Activated CD4-positive, alpha-beta T cell treated with anti-CD3 and anti-CD28 coated beads, Interleukin-2, amount 10 ng/mL, durations not matched to agents 24 days and 14 days (primary cell): Measurements from ENCODE around the gene PLLP. TPM values are rescaled to one million over a fixed set of nuclear protein-coding genes. Genes with fewer than 3 reads are reported as not detected.
A peak's percentile ranks its signal among the peaks of the same experiment; 100 is the strongest.

Experiments used
- DNase-seq: peaks from one replicate; pipeline ENCODE4 v3.0.0; 2022
- H3K27ac Mint-ChIP-seq: one replicate; pipeline ENCODE4 v1.8.0; 2022; ENCODE audit warnings: mild to moderate bottlenecking, mixed read lengths
- H3K27me3 Mint-ChIP-seq: one replicate; pipeline ENCODE4 v1.8.0; 2022; ENCODE audit warnings: mixed read lengths
- H3K36me3 Mint-ChIP-seq: one replicate; pipeline ENCODE4 v1.8.0; 2022; ENCODE audit warnings: low read depth, mild to moderate bottlenecking, mixed read lengths
- H3K4me1 Mint-ChIP-seq: one replicate; pipeline ENCODE4 v1.8.0; 2021; ENCODE audit warnings: mixed read lengths
- H3K4me3 Mint-ChIP-seq: one replicate; pipeline ENCODE4 v1.8.0; 2022; ENCODE audit warnings: mild to moderate bottlenecking, moderate library complexity, mixed read lengths
- H3K9me3 Mint-ChIP-seq: one replicate; pipeline ENCODE4 v1.8.0; 2021; ENCODE audit warnings: mixed read lengths
- intact Hi-C: fragments of 100-400 bp; cut with micrococcal nuclease; formaldehyde crosslinking; loops from one replicate; pipeline ENCODE4 v1.15.1; 2023
- total RNA-seq: library from RNA; stranded (reverse); gene quantifications from 2 replicates; pipeline ENCODE4 v1.2.3, GENCODE V29; 2022

Gene PLLP
- total RNA-seq, 1 donor from 2014 or later, result not detected

DNA sequence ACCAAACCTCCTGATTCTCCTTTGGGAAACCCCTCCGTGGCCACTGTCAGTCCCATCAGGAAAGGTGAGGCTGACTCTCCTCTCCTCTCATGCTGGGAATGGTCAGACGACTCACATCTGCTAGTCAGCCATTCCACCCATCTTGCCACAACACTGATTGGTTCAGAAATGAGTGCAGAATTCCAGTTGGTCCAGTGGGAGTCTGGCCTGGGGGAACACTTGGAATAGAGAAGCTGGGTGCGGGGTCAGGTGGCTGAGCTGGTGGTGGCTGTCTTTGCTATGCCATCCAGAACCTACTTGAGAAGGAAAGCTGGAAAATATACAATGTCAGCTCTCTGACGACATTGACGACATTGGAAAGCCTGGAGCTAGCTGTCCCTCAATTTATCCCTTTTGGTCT, 23.6 kb upstream of the PLLP start:
- intact Hi-C loops, result loop anchor here (10.0 kb wide), 2 partner anchors 427 to 1427 kb away; partner anchors contain the start of genes GOT2 and KATNB1
- DNase-seq, result no peak
- H3K9me3 Mint-ChIP-seq, result no peaks in the 10 kb centered on the region
- no peak overlapping the region for H3K27ac Mint-ChIP-seq
- H3K36me3 Mint-ChIP-seq, result no peaks in the 10 kb centered on the region
- H3K4me1 Mint-ChIP-seq, result peaks cover 12% of the 10 kb centered on the region
- no peak overlapping the region for H3K4me3 Mint-ChIP-seq
- peaks cover 6% of the 10 kb centered on the region for H3K27me3 Mint-ChIP-seq

DNA sequence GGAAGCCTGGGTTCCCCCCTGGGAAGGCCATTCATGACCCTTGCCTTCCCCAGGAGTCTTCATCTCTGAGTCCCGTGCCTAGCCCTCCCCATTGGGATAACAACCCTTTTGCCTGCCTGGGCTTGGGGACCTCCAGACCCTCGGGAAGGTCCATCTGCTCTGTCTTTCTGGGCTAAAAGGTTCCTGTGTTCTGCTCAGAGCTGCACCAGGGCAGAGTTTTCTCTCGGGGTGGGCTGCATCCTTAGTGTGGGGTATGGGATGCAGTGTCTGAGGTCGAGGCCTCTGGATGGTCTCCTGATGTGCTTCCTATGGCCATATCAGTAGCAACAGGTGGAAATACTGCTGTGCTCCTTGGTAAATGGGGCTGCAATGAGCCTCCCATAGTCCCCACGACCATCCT, 22.9 kb upstream of the PLLP start:
- H3K4me1 Mint-ChIP-seq, result peaks cover 15% of the 10 kb centered on the region
- intact Hi-C loops, result loop anchor here (10.0 kb wide), 2 partner anchors 427 to 1427 kb away; partner anchors contain the start of genes GOT2 and KATNB1

DNA sequence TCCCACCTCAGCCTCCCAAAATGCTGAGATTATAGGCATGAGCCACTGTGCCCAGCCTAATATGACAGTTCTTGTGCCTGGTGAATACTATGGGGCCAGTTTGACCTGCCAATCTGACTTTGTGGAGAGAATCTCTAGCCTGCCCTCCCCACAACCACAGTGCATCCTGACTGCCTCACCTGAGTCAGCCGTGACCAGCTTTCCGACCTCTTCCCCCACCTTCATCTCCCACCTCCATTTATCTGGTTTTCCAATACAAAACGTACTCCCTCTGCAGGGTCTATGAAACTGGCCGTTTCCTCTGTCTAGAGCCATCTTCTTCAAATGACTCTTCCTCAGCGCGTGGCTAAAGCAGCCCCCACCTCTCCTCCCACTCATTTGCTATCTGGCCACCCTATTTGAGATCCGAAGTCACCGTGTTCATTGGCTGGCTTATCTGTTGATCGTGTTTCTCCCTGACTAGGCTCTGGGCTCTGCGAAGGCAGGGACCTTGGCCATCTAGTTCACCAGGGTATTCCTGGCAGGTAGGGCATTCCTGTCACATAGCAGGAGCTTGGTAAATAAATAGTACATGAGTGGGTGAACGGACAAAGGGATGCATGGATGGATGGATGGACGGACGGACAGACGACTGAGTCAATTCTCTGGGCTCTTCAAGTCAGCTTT, 22.3 kb upstream of the PLLP start:
- H3K9me3 Mint-ChIP-seq, result no peaks in the 10 kb centered on the region

More for the DNA sequence above, 22.9 kb upstream of the PLLP start:
- peaks cover 6% of the 10 kb centered on the region for H3K27me3 Mint-ChIP-seq
- no peak for DNase-seq
- H3K4me3 Mint-ChIP-seq, result no peak overlapping the region
- no peak overlapping the region for H3K27ac Mint-ChIP-seq
- H3K9me3 Mint-ChIP-seq, result no peaks in the 10 kb centered on the region
- H3K36me3 Mint-ChIP-seq, result no peaks in the 10 kb centered on the region

DNA sequence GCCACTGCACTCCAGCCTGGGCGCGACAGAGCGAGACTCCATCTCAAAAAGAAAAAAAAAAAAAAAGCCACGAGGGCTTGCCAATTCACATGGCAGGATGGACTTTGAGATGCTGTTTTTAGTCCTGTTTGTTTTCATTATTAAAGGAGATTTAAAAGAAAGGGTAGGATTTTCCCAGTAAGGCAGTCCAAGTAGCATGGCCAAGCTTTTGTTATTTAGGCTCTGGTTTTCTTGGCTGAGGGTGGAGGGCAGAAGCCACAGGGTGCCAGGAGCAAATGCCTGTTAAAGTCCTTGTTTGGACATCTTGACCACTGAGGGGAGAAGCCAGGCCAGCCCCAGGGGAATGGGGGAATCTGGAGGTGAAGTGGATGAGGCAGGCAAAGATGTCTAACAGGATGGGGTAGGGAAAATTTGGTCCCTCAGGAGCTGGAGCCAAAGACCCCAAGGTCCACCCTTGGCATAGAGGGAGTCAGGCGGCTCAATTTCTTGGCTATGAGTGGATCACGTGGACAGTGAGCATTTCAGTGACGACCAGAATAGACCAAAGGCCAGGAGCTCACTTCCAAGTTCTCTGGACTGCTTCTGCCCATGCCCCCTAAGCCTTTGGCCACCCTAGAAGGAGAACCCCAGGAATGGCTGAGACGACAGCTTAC, 20.8 kb upstream of the PLLP start:
- no peak for DNase-seq
- no peaks in the 10 kb centered on the region for H3K9me3 Mint-ChIP-seq
- no peaks in the 10 kb centered on the region for H3K36me3 Mint-ChIP-seq
- intact Hi-C loops, result loop anchor here (10.0 kb wide), 2 partner anchors 430 to 1430 kb away; partner anchors contain the start of genes GOT2 and KATNB1
- peaks cover 17% of the 10 kb centered on the region for H3K4me1 Mint-ChIP-seq
- H3K27ac Mint-ChIP-seq, result no peak overlapping the region
- H3K27me3 Mint-ChIP-seq, result peaks cover 6% of the 10 kb centered on the region
- H3K4me3 Mint-ChIP-seq, result no peak overlapping the region

More for the DNA sequence above, 22.3 kb upstream of the PLLP start:
- Mint-ChIP-seq H3K4me3 (no peak overlapping the region), H3K27ac (no peak overlapping the region), H3K36me3 (no peaks in the 10 kb centered on the region), H3K4me1 (peaks cover 15% of the 10 kb centered on the region), H3K27me3 (peaks cover 6% of the 10 kb centered on the region)
- intact Hi-C loops, result loop anchor here (10.0 kb wide), 2 partner anchors 428 to 1428 kb away; partner anchors contain the start of genes GOT2 and KATNB1
- DNase-seq, result no peak

DNA sequence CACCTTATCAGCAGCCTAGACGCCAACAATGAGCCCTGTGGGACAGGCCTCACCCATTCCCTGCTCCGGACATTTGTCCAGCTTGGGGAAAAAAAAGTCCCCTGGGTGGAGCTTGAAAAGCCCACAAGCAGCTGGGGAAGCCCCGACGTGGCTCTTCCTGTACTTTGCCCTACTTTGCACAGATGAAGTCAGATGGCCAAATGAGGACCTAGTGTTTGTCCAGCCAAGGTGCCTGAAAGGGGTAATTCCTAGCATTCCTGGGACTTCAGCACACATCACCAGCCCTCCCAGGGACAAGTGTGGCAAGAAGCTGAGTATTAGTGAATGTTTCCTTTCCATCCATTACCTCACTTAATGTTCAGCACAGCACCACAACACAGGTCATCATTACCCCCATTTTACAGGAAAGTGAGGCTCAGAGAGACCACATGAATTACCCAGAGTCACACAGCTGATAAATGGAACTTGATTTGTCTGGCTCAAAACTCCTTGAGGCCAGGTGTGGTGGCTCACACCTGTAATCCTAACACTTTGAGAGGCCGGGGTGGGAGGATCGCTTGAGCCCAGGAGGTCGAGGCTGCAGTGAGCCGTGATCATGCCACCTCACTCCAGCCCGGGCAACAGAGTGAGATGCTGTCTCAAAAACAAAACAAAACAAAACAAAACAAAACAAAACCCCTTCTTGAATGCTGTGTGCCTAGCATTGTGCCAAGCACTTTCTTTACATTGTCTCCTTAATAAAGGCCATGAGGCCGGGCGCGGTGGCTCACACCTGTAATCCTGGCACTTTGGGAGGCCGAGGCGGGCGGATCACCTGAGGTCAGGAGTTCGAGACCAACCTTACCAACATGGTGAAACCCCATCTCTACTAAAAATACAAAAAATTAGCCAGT, 19.9 kb upstream of the PLLP start:
- Mint-ChIP-seq H3K27ac (no peak overlapping the region), H3K9me3 (no peaks in the 10 kb centered on the region), H3K4me1 (peaks cover 16% of the 10 kb centered on the region), H3K4me3 (no peak overlapping the region), H3K27me3 (peaks cover 5% of the 10 kb centered on the region), H3K36me3 (no peaks in the 10 kb centered on the region)
- DNase-seq, result peak; percentile 64
- intact Hi-C loops, result loop anchor here (5.0 to 10.0 kb wide), 3 partner anchors 117 to 1430 kb away; partner anchors contain the start of genes GOT2, KATNB1, PSME3IP1 and RSPRY1

DNA sequence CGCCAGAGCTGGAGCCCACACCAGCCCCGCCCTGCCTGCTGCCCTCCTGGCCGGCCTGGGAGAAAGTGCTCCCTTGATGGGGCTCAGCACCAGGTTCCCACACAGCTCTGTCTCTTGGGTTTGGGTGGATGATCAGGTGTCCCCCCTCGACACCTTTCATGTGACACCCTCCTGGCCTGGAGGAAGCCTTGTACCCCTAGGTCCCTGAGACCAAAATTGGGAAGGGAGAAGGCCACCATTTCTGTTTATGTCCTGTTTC, 19.4 kb upstream of the PLLP start:
- Mint-ChIP-seq H3K36me3 (no peaks in the 10 kb centered on the region), H3K4me1 (peaks cover 15% of the 10 kb centered on the region), H3K27ac (no peak overlapping the region), H3K27me3 (peaks cover 4% of the 10 kb centered on the region), H3K9me3 (no peaks in the 10 kb centered on the region), H3K4me3 (no peak overlapping the region)
- intact Hi-C loops, result loop anchor here (5.0 to 10.0 kb wide), 3 partner anchors 117 to 1431 kb away; partner anchors contain the start of genes GOT2, KATNB1, PSME3IP1 and RSPRY1
- no peak for DNase-seq

DNA sequence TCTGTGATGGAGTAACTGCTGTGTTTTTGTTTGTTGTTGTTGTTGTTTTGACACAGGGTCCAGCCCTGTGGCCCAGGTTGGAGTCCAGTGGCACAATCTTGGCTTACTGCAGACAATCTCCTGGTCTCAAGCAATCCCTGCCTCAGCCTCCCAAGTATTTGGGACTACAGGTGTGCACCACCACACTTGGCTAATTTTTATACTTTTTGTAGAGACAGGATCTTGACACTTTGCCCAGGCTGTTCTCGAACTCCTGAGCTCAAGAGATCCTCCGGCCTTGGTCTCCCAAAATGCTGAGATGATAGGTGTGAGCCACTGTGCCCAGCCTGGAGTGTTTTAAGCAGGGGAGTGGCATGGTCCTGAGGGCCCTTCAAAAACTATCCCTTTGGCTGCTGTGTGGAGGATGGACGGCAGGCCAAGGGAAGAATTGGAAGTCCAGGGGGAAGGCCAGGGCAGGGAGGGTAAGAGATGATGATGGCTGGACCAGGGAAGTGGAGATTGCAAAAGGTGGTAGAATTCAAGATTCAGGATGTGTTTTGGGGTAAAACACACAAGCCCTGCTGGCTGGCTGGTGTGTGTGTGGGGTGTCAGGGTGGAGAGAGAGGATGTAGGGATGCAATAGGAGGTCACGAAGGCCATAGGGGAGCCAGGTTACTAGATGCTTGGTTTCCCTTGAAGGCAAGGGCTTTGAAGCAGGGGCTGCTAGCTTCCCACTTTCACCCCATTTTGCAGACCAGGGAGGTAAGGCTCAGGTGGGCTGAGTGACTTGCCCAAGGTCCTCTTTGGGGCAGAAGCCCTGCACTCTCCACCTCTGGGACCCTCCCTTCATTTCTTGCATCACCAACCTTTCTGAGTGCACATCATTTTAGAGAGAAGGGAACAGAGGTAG, 18.8 kb upstream of the PLLP start:
- peaks cover 4% of the 10 kb centered on the region for H3K27me3 Mint-ChIP-seq
- intact Hi-C loops, result loop anchor here (5.0 to 10.0 kb wide), 3 partner anchors 116 to 1432 kb away; partner anchors contain the start of genes GOT2, KATNB1, PSME3IP1 and RSPRY1

DNA sequence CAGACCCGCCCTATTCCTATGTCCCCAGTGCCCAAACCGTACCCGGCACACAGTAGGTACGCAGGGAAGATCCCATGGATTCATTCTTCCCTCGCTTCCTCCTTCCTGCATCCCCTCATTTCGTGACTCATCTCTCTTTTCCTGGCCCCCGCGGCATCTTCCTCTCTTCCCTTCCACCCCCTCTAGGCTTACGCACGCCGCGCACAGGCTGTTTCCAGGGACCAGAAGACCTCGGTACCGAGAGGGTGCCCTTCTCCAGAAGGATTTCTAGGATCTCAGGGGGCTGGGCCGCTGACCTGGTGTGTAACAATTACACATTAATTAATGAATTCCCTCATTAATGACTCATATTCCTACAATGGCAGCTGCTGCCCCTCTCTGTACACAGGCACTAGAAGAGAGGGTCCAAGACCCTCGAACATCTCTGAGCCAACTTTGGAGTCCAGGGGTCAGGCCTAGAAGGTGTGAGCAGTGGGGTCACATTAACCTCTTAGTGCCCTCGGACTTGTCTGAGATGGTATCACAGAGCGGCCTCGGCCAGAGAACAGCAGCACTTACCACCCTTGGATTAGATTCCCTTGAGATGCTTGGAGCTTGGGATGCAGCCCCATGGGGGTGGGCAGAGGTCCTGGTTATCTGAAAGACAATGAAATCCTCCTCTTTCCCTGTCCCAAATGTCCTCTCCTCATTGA, 16.8 kb upstream of the PLLP start:
- peaks cover 23% of the 10 kb centered on the region for H3K4me1 Mint-ChIP-seq
- no peaks in the 10 kb centered on the region for H3K27me3 Mint-ChIP-seq
- intact Hi-C loops, result loop anchor here (5.0 to 10.0 kb wide), 3 partner anchors 114 to 1434 kb away; partner anchors contain the start of genes GOT2, KATNB1, PSME3IP1 and RSPRY1
- no peak overlapping the region for H3K4me3 Mint-ChIP-seq
- H3K36me3 Mint-ChIP-seq, result no peaks in the 10 kb centered on the region
- H3K27ac Mint-ChIP-seq, result peak overlapping the region; percentile 30
- no peaks in the 10 kb centered on the region for H3K9me3 Mint-ChIP-seq
- peak; percentile 62 for DNase-seq

More for the DNA sequence above, 18.8 kb upstream of the PLLP start:
- peak; percentile 56 for DNase-seq
- Mint-ChIP-seq H3K36me3 (no peaks in the 10 kb centered on the region), H3K27ac (no peak overlapping the region), H3K9me3 (no peaks in the 10 kb centered on the region), H3K4me3 (no peak overlapping the region), H3K4me1 (peaks cover 17% of the 10 kb centered on the region)

DNA sequence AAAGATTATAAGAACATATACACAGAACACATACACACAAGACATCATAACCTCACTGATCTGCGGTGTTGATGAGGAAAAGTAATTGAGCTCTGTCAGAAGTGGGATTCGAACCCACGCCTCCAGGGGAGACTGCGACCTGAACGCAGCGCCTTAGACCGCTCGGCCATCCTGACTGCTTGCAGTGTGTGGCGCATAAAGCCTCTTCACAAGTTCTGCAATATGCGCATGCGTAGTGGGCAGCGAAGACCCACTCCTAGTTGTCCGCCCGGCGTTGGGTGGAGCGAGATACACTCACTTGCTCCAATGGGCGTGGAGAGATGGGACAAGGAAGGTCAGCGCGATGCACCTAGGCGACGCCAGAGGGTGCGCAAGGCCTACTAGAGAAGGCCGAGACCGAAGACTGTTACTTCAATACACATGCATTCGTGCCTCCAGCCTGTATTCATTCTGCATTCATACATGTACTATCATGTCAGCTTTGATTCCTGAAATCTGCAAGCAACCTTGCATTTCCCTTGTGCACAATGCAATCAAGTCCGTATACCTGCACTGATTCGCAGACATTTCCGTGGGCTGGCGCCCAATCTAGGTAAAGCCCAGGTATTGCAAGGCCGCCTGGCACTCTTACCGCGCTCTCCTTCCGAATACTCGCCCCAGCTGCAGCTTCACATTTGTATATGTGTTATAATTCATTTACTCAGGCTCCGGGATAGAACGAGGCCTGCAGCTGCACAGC, 16.1 kb upstream of the PLLP start:
- Mint-ChIP-seq H3K36me3 (no peaks in the 10 kb centered on the region), H3K27me3 (no peaks in the 10 kb centered on the region), H3K9me3 (no peaks in the 10 kb centered on the region), H3K27ac (peak overlapping the region; percentile 30), H3K4me3 (no peak overlapping the region), H3K4me1 (peaks cover 23% of the 10 kb centered on the region)
- intact Hi-C loops, result loop anchor here (1.0 to 10.0 kb wide), 12 partner anchors 16 to 1434 kb away; partner anchors contain the start of genes ARL2BP, CCDC102A, CIAPIN1 and COQ9
- DNase-seq, result peak; percentile 100

DNA sequence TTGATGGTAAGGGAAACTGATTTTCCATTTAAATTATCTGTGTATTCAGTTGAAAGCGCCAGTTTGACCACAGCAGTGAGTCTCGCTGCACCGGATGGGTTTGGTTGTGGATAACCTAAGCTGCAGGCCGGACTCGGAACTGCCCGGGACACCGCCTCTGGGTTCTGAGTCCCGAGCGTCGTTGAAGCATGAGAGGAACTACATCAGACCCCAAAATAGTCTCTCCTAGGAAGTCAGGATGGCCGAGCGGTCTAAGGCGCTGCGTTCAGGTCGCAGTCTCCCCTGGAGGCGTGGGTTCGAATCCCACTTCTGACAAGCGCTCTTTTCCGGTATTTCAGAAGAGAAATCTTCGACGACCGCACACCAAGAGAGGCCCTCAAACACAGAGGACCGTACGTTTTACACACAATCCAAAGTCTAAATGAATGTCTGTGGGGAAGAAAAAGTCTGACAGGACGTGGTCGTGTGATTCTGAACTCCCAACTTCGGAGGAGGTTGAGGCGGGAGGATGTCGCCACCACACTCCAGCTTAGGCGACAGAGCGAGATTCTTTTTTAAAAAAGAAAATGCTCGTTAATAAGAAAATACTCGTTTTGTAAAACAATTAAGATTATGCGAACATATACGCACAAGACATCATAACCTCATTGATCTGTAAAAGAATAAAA, 15.4 kb upstream of the PLLP start:
- no peak overlapping the region for H3K4me3 Mint-ChIP-seq
- H3K36me3 Mint-ChIP-seq, result no peaks in the 10 kb centered on the region
- H3K9me3 Mint-ChIP-seq, result no peaks in the 10 kb centered on the region
- H3K4me1 Mint-ChIP-seq, result peaks cover 23% of the 10 kb centered on the region
- H3K27ac Mint-ChIP-seq, result no peak overlapping the region
- no peaks in the 10 kb centered on the region for H3K27me3 Mint-ChIP-seq
- intact Hi-C loops, result loop anchor here (1.0 to 10.0 kb wide), 12 partner anchors 16 to 1435 kb away; partner anchors contain the start of genes ARL2BP, CCDC102A, CIAPIN1 and COQ9
- peak; percentile 95 for DNase-seq

DNA sequence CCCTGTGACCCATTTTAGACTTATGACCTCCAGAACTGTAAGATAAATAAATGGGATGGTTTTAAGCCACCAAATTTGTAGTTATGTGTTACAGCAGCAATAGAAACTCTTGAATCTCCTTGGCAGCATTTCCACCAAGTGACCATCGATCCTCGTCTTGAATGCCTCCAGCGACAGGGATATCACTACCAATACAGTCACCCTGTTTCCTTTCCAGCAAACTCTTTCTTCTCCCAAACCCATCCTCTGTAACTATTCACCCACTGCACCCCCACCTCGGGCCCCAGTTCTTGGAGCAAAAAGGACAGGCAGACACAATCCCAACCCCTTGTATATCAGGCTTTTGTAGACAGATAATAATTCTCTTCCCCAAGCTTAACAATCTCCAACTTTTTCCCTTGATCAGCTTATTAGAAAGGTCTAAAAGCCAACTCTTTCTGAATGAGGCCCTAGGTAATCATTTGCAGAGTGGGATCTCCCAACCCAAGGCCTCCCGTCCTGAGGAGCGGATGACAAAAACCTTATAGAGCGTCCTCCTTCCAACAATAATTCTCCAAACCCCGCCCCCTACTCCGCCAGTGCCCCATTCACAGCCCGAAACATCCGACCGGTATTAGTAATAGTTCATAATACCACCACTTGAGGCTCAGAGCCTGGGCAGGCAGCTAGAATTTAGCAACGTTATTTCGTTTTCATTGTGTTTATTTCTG, 14.7 kb upstream of the PLLP start:
- H3K4me1 Mint-ChIP-seq, result peaks cover 19% of the 10 kb centered on the region
- no peak overlapping the region for H3K4me3 Mint-ChIP-seq
- H3K9me3 Mint-ChIP-seq, result no peaks in the 10 kb centered on the region
- no peaks in the 10 kb centered on the region for H3K36me3 Mint-ChIP-seq
- intact Hi-C loops, result no loop called here
- no peak for DNase-seq
- H3K27ac Mint-ChIP-seq, result no peak overlapping the region
- no peaks in the 10 kb centered on the region for H3K27me3 Mint-ChIP-seq
